IPS-20b (cell line): ENCODE measurements around the gene ZNF627.
"Not testable (repeated sequence)": the region's sequence is repeated elsewhere in the genome, so short reads cannot be mapped to it uniquely, and the experiment has no call there.

Source experiments
- H3K27ac ChIP-seq: one replicate; pipeline ENCODE4 v1.5.1; 2013; ENCODE audit warnings: low read length
- H3K27me3 ChIP-seq: 2 replicates; pipeline ENCODE4 v1.6.1; 2013; ENCODE audit warnings: mild to moderate bottlenecking, low read length, inconsistent platforms; ENCODE audit not compliant: insufficient read depth
- H3K36me3 ChIP-seq: 2 replicates; pipeline ENCODE4 v1.6.1; 2013; ENCODE audit warnings: low read depth, mild to moderate bottlenecking, inconsistent platforms, low read length, moderate library complexity; ENCODE audit not compliant: insufficient read depth
- H3K4me1 ChIP-seq: 2 replicates; pipeline ENCODE4 v1.6.1; 2013; ENCODE audit warnings: mild to moderate bottlenecking, control low read depth, inconsistent platforms, low read length, moderate library complexity; ENCODE audit not compliant: insufficient read depth
- H3K4me3 ChIP-seq: 2 replicates; pipeline ENCODE4 v1.5.1; 2013; ENCODE audit warnings: mild to moderate bottlenecking, low read length, inconsistent platforms
- H3K9ac ChIP-seq: 2 replicates; pipeline ENCODE4 v1.6.1; 2013; ENCODE audit warnings: low read depth, mild to moderate bottlenecking, inconsistent platforms, low read length, moderate library complexity
- H3K9me3 ChIP-seq: 2 replicates; pipeline ENCODE4 v1.6.1; 2013; ENCODE audit warnings: mild to moderate bottlenecking, low read depth, low read length, inconsistent platforms; ENCODE audit not compliant: insufficient read depth

ZNF627 gene

GRCh38 chr19:11558881-11559828 lies 38.1 kb upstream of the ZNF627 start, which contains the start of gene ELOF1:
Gene ELOF1, minus strand, starts transcription at chr19:11559230. Its CDS starts 4,883 bp downstream, at chr19:11554347.
- Histone ChIP-seq H3K4me3 (peak within 1 kb of the TSS; percentile 94), H3K36me3 (peaks cover 16% of the 10 kb centered on the region), H3K27ac (no peak within 1 kb of the TSS), H3K9me3 (no peaks in the 10 kb centered on the region), H3K27me3 (no peaks in the 10 kb centered on the region), H3K4me1 (peaks cover 4% of the 10 kb centered on the region), H3K9ac (peak within 1 kb of the TSS; percentile 85; the same call in 1 of the 2 replicates)

DNA sequence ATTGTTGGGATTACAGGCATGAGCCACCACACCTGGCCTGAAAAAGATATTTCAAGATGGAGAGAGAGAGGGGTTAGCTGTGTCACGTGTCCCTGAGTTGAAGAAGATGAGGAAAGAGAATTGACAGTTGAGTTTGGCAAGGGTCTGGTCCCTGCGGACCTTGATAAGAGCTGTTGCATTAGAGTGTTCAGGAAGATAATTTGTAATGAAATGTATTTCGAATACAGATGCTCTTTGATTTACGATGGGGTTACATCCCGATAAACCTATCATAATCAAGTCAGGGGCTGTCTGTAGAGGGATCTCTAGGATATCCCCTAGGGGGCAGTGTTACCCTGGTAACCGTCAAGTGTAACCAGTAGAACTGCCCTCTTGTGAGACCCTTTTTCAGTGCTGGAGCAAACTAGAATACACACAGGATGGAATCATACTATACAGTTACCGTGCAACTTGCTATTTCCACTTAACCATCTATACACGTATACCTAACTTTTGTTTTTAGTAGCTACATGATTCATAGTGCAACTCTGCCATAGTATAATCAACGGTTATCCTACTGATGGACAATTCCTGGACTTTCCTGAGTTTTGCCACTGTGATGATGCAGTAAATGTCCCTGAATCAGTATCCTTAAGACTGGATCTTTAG lies 36.8 kb upstream of the ZNF627 start:
- Histone ChIP-seq H3K4me3 (no peak overlapping the region), H3K4me1 (peaks cover 4% of the 10 kb centered on the region), H3K27ac (no peak overlapping the region)

GRCh38 chr19:11563532-11563931 lies 33.8 kb upstream of the ZNF627 start:
- no peak overlapping the region for H3K4me3 ChIP-seq
- H3K9ac ChIP-seq = no peak overlapping the region
- no peak overlapping the region for H3K27ac ChIP-seq
- H3K36me3 ChIP-seq = no peaks in the 10 kb centered on the region
- H3K4me1 ChIP-seq = no peaks in the 10 kb centered on the region
- H3K9me3 ChIP-seq = no peaks in the 10 kb centered on the region
- no peaks in the 10 kb centered on the region for H3K27me3 ChIP-seq

More for the DNA sequence above, 36.8 kb upstream of the ZNF627 start:
- no peaks in the 10 kb centered on the region for H3K9me3 ChIP-seq
- H3K27me3 ChIP-seq = no peaks in the 10 kb centered on the region
- no peak overlapping the region for H3K9ac ChIP-seq
- peaks cover 8% of the 10 kb centered on the region; the same call in 1 of the 2 replicates for H3K36me3 ChIP-seq

DNA sequence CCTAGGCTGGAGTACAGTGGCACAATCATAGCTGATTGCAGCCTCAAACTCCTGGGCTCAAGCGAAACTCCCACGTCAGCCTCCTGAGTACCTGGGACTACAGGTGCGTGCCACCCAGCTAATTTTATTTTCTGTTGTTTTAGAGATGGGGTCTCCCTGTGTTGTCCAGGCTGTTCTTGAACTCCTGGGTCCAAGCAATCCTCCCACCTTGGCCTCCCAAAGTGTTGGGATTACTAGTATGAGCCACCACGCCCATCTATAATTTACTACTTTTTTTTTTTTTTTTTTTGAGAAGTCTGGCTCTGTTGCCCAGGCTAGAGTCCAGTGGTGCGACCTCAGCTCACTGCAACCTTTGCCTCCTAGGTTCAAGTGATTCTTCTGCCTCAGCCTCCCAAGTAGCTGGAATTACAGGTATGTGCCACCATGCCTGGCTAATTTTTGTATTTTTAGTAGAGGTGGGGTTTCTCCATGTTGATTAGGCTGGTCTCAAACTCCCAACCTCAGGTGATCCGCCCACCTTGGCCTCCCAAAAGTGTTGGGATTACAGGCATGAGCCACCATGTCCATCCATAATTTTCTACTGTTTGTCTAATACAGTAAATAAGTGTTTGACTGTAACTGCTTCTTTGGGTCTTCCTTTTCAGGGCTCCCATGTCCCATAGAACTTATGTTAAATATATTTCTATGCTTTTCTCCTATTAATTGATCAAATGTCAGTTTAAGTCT lies 33.0 kb upstream of the ZNF627 start:
- not testable (repeated sequence) for H3K36me3 ChIP-seq, H3K4me3 ChIP-seq, H3K9me3 ChIP-seq, H3K27ac ChIP-seq, H3K4me1 ChIP-seq, H3K27me3 ChIP-seq, H3K9ac ChIP-seq

GRCh38 chr19:11565649-11565980 lies 31.7 kb upstream of the ZNF627 start:
- not testable (repeated sequence) for H3K9ac ChIP-seq

DNA sequence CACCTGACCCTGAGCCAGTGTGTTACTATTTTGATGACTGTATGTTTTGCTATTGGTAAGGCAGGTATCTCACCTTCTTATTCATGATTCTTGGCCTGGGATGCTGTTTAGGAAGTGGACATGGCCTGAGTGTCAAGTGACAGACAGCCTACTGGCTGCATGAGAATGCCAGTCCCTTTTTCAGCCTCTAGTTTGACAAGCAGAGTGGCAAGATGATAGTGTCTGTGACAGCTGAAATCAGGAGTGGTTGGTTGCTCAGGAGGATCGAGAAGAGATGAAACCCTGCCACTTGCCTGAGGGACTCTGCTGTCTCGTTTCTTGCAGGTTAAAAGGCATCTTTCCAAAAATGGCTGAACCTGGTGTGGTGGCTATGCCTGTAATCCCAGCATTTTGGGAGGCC lies 31.1 kb upstream of the ZNF627 start:
- H3K4me1 ChIP-seq = no peaks in the 10 kb centered on the region
- no peak overlapping the region for H3K4me3 ChIP-seq
- H3K27ac ChIP-seq = no peak overlapping the region
- no peaks in the 10 kb centered on the region for H3K9me3 ChIP-seq
- no peaks in the 10 kb centered on the region for H3K36me3 ChIP-seq
- H3K9ac ChIP-seq = no peak overlapping the region
- H3K27me3 ChIP-seq = no peaks in the 10 kb centered on the region

More at GRCh38 chr19:11565649-11565980, 31.7 kb upstream of the ZNF627 start:
- H3K4me1 ChIP-seq, H3K27me3 ChIP-seq, H3K27ac ChIP-seq, H3K9me3 ChIP-seq, H3K4me3 ChIP-seq, H3K36me3 ChIP-seq: not testable (repeated sequence)

GRCh38 chr19:11570039-11570462 lies 27.2 kb upstream of the ZNF627 start:
- H3K27me3 ChIP-seq = no peaks in the 10 kb centered on the region
- no peak overlapping the region for H3K9ac ChIP-seq
- H3K36me3 ChIP-seq = no peaks in the 10 kb centered on the region
- no peaks in the 10 kb centered on the region for H3K9me3 ChIP-seq
- no peak overlapping the region for H3K4me3 ChIP-seq
- no peak overlapping the region for H3K27ac ChIP-seq
- H3K4me1 ChIP-seq = no peaks in the 10 kb centered on the region

GRCh38 chr19:11573354-11573753 lies 23.9 kb upstream of the ZNF627 start:
- not testable (repeated sequence) for H3K4me1 ChIP-seq, H3K27me3 ChIP-seq, H3K4me3 ChIP-seq, H3K36me3 ChIP-seq, H3K27ac ChIP-seq, H3K9me3 ChIP-seq, H3K9ac ChIP-seq

- not testable (repeated sequence) for H3K9ac ChIP-seq, H3K27me3 ChIP-seq
These were observed 23.5 kb upstream of the ZNF627 start for GRCh38 chr19:11573763-11574162.

GRCh38 chr19:11574689-11575088 lies 22.6 kb upstream of the ZNF627 start:
- no peaks in the 10 kb centered on the region; the same call in 1 of the 2 replicates for H3K4me1 ChIP-seq
- no peaks in the 10 kb centered on the region for H3K36me3 ChIP-seq
- no peaks in the 10 kb centered on the region for H3K9me3 ChIP-seq
- H3K9ac ChIP-seq = no peak overlapping the region
- no peak overlapping the region for H3K27ac ChIP-seq
- H3K4me3 ChIP-seq = no peak overlapping the region
- peaks cover 13% of the 10 kb centered on the region; the same call in 1 of the 2 replicates for H3K27me3 ChIP-seq

More at GRCh38 chr19:11573763-11574162, 23.5 kb upstream of the ZNF627 start:
- H3K36me3 ChIP-seq, H3K27ac ChIP-seq, H3K9me3 ChIP-seq, H3K4me3 ChIP-seq, H3K4me1 ChIP-seq: not testable (repeated sequence)

DNA sequence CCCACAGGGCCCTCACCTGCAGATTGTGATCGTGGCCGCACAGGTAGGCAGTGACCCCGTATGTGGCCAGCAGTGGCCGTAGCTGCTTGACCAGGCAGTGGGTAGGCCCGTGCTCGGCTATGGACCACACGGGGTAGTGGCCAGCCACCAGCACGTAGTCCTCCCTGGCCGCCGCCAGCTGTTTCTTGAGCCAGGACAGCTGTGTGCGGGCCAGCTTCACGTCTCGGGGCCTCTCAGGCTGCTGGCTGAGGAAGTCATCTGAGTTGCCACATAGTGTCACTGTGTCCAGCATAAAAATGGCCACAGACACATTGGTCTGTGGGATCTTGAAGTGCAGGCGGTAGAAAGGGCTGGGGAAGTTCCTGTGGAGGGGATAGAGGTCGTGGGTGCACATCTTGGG lies 21.1 kb upstream of the ZNF627 start:
- H3K27me3 ChIP-seq = peaks cover 13% of the 10 kb centered on the region; the same call in 1 of the 2 replicates
- no peak overlapping the region for H3K27ac ChIP-seq
- no peaks in the 10 kb centered on the region for H3K9me3 ChIP-seq
- no peak overlapping the region for H3K9ac ChIP-seq
- no peaks in the 10 kb centered on the region; the same call in 1 of the 2 replicates for H3K4me1 ChIP-seq
- no peak overlapping the region for H3K4me3 ChIP-seq
- no peaks in the 10 kb centered on the region for H3K36me3 ChIP-seq
